HG03571 (cell line): ENCODE results near the gene PKHD1.

Experiments
- ATAC-seq: cut with Tn5 transposase; IDR thresholded peaks from one replicate; pipeline ENCODE4 v1.9.1; 2021; ENCODE audit not compliant: unreplicated experiment

PKHD1 gene

DNA sequence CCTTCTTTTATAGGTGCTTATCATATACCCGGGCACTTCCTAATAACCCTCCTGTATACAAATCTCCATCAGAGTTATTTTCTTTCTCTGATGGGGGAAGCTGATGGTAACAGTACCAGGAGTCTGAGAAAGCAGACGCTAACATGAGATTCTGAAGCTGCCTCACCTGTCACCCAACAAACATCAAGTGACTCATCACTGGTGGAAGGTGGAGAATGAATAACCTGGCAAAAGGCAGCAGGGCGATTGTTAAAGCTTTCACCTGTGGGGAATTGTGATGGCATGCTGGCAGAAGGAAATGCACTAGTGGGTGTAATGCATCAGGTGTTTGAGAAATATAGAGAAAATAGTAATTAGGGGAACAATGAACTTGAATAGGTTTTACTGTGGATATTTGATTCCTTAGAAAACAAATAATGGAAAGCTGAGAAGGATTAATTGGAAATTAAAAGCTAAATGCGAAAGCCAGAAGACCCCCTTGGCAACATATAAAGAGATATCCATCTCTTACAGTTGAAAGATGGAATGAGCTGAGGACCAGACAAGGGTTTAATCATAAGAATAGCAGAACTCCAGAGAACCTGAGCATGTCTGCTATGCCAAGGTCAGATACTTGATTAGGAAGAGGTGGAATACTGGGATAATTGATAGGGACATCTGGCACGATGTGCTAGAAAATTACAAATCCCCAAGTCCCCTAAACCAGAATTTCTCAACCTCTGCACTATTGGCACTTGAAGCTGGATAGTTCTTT, 517.1 kb downstream of the PKHD1 start:
- ATAC-seq = no peak

DNA sequence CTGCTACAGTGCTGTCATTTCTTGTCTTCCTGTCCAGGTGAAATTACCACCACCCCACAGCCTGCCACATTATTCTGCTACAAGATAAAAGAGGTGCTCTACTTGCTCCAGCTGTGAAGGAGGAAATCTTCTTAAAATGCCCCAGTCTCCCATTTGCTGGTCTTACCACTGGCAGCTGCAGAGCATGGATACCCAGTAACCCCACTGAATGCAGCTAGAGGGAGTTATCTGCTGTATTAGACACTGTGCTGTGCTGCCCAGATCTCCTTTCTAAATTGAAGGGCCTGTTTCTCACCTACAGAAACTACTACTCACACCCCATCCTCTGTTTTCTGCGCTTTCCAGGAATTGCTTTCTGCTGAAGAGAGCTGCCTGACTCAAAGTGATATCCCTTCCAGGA, 517.8 kb downstream of the PKHD1 start:
- ATAC-seq = no peak

DNA sequence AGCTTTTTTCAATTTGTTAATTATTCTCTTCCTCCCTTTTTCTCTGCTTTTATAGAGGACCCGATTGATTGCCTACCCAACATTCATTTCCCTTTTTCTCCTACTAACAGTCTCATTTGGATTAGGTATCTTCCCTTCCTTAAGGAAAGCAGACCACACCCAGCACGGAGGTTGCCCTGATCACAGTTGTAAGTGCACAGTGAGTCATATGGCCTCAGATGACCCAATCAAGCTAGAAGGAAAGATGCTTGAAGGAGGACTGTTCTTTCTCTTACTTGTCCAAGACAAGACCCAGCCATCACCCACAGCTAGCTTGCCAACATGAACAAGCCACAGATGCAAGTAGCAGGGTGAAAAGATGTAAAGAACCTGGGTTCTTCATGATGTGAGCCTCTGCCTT, 518.6 kb downstream of the PKHD1 start:
- ATAC-seq = no peak

DNA sequence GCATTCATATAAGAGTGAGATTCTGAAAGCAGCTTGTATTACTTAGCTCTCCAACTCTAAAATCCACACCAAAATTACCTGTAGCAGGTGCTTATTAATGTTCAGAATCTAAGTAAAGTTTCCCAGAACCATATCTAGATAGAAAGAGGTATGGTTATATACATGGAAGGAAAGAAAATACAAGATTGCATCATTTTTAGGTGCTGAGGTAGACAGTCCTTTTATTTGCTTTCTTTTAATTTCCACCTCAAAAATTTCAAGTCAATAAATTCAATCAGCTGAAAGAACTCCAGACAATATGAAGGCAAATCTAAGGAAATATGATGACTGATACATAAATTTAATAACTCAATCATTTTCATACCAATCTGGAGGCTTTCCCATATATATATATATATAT, 521.9 kb downstream of the PKHD1 start:
- no peak for ATAC-seq
